Fibroblast of villous mesenchyme (primary cell): ENCODE results near the gene LRP1B. TPM values are rescaled to one million over a fixed set of nuclear protein-coding genes. Genes with fewer than 3 reads are reported as not detected.

ENCODE experiments used
- DNase-seq: peaks from one replicate; pipeline ENCODE4 v3.0.0-alpha.2; 2010; ENCODE audit warnings: low read depth
- H3K4me3 ChIP-seq: 2 replicates; pipeline ENCODE4 v1.5.1; 2011; ENCODE audit warnings: low read depth, mild to moderate bottlenecking, low read length
- CTCF ChIP-seq: IDR thresholded peaks from 2 replicates; pipeline ENCODE4 v1.5.1; 2012; ENCODE audit warnings: low read depth, mild to moderate bottlenecking, low read length; ENCODE audit not compliant: insufficient read depth
- total RNA-seq: library from RNA; depleted of rRNA; stranded (reverse); fragments of >200 nt; gene quantifications from 2 replicates; pipeline ENCODE4 v1.2.3, GENCODE V29; 2012

LRP1B gene
- total RNA-seq, 1 donor, result 2.2 TPM

GRCh38 chr2:140246957-140247356 lies 1883.9 kb downstream of the LRP1B start:
- no peak overlapping the region for H3K4me3 ChIP-seq
- no peak for TF ChIP-seq CTCF
- DNase-seq, result no peak

DNA sequence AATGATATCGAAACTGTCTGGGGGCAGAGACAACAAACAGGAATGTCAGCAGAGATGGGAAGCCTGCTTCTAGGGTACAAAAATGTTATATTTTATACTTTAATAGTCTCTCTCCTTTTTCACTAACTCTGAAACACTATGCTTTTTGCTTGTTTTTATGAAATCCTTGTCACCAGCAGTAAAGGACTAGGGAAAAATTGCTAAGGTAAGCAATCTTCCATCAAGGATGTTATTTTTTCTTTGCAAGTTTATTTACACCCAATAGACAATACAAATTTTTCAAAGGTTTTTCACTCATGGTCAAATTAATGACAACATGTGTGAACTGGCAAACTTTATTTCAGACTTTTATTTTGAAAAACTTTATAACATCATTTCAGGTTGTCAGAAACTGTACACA lies 1884.8 kb downstream of the LRP1B start:
- TF ChIP-seq CTCF, result no peak
- H3K4me3 ChIP-seq, result no peak overlapping the region
- DNase-seq, result no peak

GRCh38 chr2:140242889-140243288 lies 1887.9 kb downstream of the LRP1B start:
- no peak overlapping the region for H3K4me3 ChIP-seq
- TF ChIP-seq CTCF, result no peak
- DNase-seq, result no peak

GRCh38 chr2:140234116-140234515 lies 1896.7 kb downstream of the LRP1B start:
- no peak overlapping the region for H3K4me3 ChIP-seq
- DNase-seq, result peak; percentile 2
- TF ChIP-seq CTCF, result no peak

DNA sequence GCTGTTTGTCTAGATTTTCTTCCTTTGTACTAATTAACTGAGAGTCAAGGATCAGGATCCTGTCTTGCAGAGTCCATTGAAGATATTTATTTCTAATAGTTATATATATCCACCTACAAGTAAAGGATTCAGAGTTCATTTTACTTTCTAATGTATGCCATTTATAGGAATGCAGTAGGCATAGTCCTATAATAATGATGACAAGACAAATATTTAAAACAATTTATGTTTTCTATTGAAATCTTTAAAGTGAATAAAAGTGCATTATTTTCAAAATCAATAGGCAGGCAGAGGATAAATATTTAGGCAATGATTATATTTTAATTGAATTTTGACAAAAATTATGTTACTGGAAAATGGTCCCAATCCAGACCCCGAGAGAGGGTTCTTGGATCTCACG lies 1919.9 kb downstream of the LRP1B start:
- no peak for DNase-seq
- no peak overlapping the region for H3K4me3 ChIP-seq
- TF ChIP-seq CTCF, result no peak

- no peak for DNase-seq
- no peak overlapping the region for H3K4me3 ChIP-seq
- no peak for TF ChIP-seq CTCF
Observed at GRCh38 chr2:140205093-140205492, 1925.7 kb downstream of the LRP1B start.

GRCh38 chr2:140203347-140203746 lies 1927.5 kb downstream of the LRP1B start:
- no peak overlapping the region for H3K4me3 ChIP-seq
- DNase-seq, result no peak
- TF ChIP-seq CTCF, result no peak
